CD4-positive, alpha-beta T cell treated with Interleukin-15 for 1 hour (primary cell): ENCODE data around the gene USH1C.

ENCODE experiments used
- DNase-seq: peaks from one replicate; pipeline ENCODE4 v3.0.0-alpha.2; 2020

USH1C gene

DNA sequence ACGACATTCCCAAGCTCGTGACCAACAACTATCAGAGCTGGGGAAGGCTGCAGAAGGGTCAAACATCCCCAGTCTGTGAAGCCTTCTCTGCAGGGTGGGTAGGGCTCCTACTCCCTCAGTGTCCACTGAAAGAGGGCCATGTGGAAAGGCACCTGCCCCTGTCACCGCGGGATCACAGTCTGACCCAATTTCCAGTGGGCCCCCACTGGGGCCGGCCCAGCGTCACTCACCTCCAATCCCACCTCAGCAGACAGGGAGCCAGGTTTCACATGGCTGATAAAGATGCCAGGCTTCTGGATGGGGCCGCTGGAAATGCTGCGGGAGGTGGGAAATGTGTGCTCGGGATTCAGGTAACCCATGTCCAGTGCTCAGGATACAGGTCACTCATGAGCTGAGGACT, 20.0 kb downstream of the USH1C start:
- DNase-seq: no peak

DNA sequence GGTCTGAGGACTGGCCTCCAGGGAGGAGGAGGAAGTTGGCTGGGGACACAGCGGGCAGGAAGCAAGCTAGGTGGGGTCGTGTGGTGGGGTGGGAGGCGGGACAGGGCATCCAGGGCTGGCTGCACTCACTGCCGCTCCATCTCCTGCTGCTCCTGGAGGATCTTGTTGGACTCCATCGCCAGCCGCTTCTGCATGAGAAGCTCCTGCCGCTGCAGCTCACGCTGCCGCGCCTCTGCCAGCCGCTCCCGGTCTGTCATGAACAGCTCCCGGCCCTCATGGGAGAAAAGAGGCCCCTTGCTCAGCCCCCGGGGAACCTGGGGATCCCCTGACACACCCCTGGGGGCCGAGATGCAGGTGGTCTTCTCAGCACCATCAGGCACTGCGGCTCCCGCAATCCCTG, 21.6 kb downstream of the USH1C start:
- no peak for DNase-seq

DNA sequence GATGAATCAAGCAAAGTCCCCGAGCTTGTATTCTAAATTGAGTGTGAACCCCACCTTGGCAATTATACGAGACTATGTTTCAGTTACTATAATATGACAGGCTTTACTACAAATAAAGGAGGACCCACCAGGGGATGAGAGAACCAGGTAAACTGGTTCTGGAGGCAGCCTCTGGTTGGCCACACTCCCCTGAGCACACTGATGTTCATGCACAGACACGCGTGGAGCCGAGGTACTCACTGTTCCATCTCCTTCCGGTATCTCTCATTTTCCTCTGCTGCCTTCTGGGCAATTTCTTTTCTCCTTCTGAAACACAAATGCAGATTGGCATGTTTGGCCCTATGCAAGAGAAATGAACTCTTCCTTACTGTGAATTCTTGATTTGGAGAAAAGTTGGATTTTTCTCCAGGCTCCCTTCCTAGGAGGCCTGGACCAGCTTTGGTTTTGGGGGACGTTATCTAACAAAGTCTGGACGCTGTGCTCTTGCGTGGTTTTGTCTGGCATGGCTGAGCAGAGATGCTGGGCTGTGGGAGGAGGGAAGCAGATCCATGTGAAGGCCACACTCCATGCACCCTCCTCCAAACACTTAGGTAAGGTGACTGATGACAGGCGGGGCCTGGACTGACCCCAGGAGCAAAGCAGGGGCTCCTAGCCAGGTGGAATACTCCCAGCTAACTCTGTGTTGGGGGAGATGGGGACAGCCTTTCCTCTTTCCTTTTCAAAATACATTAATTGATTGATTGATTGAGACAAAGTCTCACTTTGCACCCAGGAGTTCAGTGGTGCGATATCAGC, 22.9 kb downstream of the USH1C start:
- no peak for DNase-seq

DNA sequence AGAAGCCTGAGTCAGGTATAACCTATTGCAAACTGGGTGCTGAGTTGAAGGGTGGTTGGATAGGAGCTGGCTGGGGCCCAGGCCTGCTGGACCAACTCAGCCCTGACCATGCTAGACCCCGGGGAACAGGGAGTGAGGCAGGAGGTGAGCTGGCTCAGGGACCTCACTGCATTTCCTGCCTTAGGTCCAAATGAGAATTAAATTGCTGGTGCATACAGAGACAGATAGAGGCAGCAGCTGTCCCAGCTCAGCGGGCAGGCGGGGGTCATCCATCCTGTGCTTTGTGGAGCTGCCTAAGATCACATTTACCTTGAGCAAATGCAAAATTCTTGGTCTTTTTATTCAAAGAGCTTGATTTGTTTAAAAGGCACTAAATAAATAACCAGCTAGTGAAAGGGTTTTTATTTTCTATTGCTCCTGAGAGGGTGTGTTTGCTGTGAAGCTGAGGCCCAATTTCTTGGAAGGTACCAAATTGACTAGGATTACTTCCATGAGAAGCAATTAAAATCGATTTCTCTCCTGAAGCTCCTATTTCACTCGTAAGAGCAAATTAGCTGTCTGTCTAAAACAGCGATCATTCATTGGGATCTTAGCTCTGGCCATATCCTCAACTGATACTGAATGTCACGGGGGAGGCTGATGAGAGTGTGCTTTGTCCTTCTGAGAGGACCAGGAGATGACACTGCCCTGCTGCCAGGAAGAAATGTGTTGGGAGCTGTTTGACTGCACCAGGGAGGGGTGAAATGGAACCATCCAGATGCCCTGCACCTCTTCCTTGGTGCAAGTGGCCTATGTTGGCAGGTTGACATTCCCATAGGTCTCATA, 24.9 kb downstream of the USH1C start:
- no peak for DNase-seq

DNA sequence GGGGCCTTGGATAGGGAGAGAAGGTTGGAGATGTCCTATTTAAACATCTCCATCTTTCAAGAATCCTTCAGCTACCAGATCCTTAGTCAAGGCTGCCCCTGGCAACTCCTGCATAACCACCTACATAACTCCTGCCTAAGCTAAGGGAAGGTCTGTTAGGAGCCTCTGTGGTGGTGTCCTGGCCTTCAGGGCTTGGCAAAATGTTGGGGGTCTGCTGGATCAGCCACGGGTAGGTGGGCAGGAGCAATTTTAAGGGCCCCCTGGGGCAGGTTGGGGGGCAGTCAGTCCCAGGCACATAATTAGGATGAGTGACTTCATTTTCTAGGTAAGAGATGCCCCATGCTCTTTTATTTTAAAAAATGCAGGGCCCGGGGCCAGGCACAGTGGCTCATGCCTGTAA, 25.9 kb downstream of the USH1C start:
- DNase-seq: no peak

DNA sequence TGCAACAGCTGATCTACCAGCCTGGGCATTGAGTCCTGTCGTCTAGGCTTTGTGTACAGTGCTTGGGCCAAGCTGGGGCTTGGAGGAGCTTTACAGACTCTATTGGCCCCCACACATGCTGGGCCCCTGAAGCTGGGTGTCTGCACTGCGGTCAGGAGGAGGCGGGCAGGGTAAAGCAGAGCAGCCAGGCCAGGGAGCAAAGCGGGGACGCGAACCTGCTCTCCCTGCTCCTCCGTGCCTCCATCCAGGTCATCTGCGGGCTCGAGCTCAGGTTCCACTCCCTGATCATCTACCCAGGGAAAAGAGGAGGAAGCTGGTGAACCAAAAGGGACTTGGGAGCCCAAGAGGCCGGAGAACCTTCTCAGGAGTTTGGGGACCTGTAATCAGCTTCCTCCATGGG, 27.0 kb downstream of the USH1C start:
- DNase-seq: no peak

DNA sequence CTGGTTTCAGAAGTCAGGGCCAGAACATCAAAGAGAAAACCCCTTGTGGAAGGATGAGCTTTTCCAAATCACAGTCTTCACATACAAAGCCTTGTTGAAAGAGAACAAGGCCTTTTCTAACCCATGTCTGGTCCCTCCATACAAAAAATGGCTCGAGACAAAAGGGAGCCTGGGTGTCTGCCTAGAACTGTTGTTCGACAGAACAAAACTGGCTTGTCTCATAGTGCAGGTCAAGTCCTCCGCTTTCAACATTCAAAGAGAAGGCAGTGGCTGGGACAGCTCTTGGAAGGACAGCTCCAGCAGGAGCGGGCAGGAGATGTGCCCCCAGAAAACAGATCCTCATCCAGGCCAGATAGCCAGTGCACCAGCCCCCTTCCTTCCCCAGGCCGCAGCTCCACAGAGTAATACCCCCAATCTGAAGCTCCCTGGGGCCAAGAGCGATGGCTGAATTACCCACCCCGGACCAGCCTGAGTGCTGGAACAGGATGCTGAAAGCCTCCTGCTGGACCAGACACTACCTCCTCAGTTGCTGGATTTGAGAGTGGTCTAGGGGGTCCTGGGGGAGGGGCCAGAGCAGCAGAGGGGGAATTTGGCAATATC, 27.6 kb downstream of the USH1C start:
- no peak for DNase-seq

DNA sequence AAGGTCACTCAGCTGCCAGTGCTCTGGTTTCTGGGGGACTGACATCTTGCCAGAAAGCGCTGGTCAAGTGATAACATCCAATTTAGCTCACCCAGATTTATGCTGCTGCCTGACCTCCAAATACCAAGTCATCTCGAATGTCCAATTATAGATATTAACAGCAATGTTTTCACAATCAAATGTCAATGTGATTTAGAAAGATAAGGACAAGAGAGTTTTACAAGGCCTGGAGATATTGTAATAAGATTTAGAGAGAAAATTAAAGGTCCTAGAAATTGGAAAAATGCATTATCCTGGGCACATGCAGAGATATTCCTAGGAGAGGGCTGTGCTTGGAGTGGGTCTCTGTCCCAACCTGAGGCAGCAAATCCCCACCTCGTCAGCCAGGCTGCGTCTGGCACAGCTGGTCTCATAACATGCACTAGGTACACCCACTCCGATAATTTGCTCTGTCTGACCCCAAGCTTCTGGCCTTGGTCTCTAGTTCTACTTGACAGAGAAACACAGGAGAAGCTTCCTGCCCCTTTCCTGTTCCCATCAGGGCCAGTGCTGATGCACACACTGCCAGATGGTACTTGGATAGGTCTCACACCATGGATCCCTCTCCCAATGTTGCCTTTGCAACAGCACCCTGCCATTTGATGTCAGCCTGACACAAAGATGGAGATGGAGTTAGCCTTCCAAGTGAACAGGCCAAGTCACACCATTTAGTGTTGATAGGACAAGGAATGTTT, 28.6 kb downstream of the USH1C start:
- DNase-seq: no peak

DNA sequence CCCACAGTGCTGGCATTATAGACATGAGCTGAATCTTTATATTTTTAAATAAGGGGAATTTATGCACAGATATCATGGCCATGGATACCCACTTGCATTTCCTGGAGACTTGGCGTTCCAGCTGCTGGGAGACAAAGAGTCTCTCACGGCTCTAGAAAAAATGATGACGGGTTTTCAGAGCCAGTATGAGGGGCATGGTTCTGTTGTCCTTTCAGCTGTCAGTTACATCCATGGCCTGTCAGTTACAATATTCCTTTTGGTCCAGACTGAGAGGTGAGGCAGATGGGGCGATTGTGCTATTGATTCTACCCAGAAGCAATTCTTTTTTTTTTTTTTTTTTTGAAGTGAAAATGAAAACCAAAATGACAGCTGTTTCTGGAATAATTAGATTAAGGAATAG, 29.7 kb downstream of the USH1C start:
- DNase-seq: no peak

DNA sequence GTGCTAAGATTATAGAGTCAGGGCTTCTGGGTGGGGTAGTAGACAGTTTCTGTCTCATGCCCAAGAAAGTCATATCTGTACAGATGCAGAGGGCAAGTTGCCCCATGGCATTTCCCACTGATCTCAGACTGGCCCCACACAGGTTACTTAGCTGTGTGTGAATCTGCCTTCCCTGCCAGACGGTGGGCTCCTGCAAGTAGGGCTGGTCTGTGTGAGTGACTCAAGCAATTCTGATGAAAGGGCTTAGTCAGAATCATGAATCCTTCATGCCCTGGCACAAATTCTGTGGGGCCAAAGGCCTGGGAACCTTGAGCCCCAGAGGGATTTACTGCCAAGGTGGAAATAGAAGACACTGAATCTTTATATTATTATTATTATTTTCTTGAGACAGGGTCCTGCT, 30.4 kb downstream of the USH1C start:
- no peak for DNase-seq

DNA sequence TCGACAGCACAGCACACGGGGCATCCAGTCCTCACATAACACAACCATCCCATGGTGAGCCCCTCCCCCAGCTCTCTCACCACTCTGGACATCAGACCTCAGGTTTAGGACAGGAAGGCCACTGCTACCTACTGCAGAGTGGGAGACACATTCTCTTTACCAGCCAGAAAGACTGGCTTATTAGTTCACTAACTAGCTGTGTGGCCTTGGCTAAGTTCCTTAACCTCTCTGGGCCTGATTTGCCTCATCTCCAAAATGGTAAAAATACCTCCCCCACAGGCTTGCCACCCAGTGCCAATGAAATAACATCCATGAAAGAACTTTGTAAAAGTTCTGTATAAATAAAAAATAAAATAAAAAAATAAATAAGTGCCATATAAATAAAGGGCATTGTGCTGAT, 32.1 kb downstream of the USH1C start:
- DNase-seq: no peak

DNA sequence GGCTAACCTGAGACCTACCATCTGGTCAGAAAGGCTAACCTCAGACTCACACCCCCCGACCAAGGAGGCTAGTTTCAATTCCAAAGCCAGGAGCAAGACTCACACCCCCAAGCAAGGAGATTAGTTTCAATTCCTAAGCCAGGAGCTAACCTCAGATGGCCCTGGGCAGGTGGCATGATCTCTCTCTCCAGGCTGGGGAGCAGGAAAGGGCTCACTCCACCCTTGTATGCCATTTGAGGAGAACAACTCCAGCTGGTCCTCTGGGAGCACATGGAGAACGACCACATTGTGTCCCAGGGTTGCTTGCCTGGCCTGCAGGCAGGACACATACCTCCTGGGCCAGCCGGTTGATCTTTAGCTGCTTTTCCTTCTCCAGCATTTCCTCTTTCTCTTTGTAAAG, 32.6 kb downstream of the USH1C start:
- DNase-seq: no peak

DNA sequence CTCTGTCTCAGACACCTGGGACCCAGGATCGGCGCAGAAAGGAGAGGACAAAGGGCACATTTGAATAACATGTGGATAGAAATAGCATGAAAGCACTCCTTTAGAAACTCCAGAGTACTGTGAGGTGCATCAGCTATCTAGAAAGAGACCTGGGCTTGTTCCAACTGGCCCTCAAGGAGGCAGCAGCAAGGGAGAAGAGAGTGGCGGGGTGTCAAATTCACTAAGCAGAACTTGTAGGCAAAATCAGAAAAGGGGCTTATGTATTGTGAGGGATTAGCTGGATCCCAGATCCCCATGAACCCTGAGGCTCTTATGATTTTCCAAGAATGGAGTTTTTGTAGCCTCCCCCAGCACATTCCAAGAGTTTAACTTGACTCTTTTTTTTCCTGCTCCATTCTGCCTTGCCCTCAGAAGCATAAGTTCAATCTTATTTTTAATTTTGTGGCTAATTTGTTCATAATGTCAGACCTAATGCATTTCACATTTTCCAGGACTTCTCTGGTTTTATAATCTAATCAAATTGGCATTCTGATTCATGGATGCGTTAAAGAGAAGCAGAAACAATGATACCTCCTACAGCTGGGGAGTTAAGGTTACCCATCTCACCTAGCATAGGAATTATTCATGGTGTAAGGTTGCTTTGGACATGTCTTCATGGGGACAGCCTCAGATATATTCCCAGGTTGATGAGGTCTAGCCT, 33.6 kb downstream of the USH1C start:
- no peak for DNase-seq

DNA sequence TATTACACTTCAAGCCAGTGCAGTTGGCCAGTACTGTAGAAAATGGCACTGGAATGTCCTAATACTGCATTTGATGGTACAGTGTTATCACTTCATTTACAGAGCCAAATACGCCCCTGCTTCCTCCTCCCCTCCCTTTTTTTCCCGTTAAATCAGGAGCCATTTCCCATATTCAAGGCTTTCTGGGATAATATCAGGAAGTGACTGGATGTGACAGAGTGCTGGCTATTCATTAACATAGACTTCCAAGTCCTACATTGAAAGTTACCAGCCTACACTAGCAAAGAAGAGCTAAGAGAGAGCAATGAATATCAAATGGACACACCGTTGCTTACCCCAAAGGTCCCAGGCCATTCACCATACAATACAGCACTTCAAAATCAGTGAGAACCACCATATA, 35.4 kb downstream of the USH1C start:
- no peak for DNase-seq

DNA sequence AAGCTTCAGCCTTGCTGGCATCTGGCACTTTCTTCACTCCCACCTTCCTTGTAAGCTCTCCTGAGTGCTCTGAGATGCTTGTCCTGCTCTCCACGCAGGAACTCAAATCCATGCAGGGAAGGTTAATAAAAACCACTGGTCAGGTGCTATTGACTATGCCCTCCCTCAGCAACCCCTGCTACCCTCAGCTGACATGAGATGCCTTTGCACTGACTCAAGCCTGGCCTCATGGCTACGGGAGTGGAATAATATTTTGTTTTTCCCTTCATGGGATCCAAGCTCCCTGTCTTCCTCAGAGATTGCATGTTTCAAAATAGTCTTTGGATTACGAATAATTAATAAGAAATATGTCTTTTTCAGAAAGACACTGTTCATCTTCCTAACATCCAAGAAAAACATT, 35.9 kb downstream of the USH1C start:
- DNase-seq: no peak

DNA sequence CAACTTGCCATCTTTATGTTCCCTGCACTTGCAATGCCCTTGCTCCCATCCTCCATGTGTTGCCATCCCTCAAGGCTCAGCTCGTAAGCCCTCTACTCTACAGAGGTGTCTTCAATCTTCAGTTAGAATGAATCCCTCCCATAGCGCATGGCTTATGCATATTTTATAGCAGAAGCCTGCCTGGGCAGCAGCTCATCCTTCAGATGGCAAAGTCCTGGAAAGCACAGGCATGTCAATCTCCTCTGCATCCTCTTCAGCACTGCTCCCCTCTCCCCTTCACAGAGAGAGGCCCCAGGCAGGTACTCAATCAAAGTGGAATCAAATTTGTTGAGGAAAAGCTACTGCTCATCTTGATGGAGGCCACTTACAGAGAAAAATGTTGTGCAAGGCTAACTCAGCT, 36.4 kb downstream of the USH1C start:
- DNase-seq: no peak

DNA sequence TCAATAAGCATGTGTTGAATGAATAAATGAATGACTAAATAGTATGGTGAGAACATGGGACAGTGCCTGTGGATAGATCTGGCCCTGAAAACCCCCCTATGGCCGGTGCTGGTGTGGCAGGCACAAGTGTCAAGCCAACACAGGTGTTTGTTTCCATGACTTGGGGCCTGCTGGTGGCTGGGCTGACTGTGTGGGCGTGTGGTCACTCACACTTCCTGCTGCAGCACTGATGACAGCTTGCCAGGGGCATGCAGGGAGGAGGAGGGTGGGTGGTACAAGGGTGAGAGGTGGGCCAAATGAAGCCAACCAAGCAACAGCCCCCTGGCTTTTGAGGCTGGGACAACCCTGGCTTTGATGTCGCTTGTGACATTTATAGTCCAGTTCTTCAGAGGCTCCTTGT, 37.3 kb downstream of the USH1C start:
- DNase-seq: no peak

DNA sequence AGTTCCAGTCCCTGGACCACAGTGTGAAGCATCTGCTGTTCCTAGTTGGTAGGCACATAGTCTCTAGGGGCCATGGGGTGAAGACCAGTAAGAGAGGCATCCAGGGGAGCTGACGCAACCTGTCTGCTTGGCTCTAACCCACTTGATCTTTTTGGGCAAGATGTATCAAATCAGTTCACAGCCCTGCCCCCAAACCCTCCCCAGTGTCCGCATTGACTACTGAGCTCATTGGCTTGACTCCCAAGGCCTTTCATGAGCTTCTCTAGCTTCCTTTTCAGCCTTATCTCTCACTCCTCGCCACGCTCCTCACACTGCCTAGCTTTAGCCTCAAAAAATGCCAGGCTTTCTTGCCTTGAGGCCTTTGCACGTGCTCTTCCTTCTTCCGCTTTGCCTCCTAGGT, 37.9 kb downstream of the USH1C start:
- DNase-seq: no peak

DNA sequence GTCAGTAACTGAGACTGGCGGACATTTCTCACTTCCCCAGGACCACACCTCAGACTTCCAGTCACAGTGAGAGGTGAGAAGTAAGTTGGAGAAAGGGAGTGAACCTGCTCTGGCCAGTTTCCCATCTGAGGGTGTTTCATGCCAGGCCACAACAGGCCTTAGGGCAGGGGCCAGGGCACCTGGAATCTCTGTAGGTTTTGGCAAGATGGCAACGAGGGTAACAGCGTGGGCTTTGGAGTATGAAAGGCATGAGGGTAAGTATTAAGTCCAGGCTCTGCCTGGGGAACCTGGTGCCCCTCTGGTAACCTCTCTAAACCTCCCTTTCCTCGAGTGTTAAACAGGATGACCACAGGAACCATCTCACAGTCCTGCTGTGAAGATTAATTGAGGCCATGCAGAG, 39.1 kb downstream of the USH1C start:
- DNase-seq: no peak

DNA sequence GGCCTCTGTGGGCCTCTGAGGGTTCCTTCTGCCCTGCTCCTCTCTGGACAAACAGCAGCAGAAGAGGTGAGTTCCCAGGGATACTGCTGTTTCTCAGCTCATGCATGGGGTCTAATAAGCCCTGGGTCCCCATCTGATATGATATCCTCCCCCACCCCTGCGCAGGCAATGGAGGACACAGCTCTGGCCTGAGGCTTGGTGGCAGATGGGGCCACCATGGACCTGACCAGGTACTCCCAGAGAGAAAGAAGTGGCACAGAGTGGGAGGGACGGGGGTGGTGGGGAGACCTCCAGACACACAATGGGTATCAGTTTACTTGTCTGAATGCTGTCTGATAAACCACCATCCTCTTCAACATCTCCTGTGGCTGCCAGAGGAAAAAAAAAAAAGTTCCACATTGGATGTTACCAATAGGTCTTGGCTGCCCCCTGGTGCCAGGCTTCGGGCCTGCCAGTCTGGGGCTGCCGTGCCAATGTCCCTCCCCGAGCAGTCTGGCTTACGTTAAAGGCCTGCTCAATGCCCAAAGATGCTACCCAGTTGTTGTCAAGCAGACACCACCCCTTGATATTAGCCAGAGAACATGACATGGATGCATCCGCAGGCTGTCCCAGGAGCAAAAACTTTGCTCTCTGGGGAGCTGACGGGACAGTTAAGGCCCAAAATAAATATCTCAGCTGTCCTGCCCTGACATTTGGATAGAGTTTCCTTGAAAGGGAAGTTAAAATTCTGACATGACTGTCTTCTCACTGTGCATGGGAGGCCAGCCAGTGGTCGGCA, 39.7 kb downstream of the USH1C start:
- DNase-seq: peak; percentile 65

DNA sequence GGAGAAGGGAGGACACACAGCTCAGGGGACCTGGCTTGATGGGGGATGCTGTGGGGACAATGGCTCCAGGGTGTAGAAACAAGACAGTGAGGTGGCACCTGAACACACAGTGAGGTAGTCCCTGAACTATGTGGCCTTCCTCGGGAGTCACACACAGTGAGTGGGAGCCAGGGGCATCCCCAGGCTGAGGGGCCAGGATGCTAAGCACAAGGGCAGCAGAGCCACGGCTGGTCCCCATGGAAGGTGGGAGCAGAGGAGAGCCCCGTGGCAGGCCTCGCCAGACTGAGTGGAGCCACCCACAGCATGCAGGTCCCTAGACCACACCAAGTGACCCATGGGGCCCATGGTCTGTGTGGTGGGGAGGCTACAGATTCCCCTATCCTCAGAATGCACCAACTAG, 41.6 kb downstream of the USH1C start:
- DNase-seq: no peak

DNA sequence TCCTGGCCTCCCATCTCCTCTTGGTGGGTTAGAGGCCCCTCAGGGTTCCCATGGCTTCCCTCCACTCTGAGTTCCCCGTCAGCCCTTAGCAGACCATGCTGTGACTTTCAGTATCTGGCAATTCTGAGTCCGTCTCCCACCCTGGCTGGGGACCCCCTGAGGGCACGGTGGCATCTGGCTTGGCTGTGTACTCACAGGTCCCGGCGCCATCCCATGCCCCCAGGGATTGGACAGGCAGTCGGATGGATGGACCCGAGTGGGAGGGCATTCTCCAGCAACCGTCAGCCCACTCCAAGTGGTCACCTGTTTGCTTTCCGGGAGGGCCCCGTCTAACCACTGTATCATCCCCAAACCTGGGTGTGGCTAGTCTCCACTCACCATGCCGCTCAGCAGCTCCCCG, 43.5 kb downstream of the USH1C start:
- DNase-seq: no peak
